GM13977 (cell line): ENCODE results near the gene ADAMTS17.

Experiments used
- DNase-seq: peaks from one replicate; pipeline ENCODE4 v3.0.0; 2012; ENCODE audit warnings: low spot score
- in situ Hi-C: fragments of 300-500 bp; cut with MboI; formaldehyde crosslinking; loops from one replicate; pipeline ENCODE4 v1.12.0; 2022; ENCODE audit warnings: low sequenced_read_pairs, low pct_unique_long_range_greater_than_20kb, mixed read lengths, inconsistent platforms; ENCODE audit not compliant: unreplicated experiment
- TF ChIP-seq, protein P1 (sequence below): IDR thresholded peaks from 2 replicates; pipeline ENCODE4 v1.5.1; 2012; ENCODE audit warnings: mild to moderate bottlenecking, control low read depth; ENCODE audit not compliant: insufficient read depth; ENCODE audit errors: extremely low read depth, missing control alignments

Gene ADAMTS17

GRCh38 chr15:100036015-100036414 lies 305.8 kb downstream of the ADAMTS17 start:
- in situ Hi-C loops, result no loop called here
- TF ChIP-seq, protein P1, sequence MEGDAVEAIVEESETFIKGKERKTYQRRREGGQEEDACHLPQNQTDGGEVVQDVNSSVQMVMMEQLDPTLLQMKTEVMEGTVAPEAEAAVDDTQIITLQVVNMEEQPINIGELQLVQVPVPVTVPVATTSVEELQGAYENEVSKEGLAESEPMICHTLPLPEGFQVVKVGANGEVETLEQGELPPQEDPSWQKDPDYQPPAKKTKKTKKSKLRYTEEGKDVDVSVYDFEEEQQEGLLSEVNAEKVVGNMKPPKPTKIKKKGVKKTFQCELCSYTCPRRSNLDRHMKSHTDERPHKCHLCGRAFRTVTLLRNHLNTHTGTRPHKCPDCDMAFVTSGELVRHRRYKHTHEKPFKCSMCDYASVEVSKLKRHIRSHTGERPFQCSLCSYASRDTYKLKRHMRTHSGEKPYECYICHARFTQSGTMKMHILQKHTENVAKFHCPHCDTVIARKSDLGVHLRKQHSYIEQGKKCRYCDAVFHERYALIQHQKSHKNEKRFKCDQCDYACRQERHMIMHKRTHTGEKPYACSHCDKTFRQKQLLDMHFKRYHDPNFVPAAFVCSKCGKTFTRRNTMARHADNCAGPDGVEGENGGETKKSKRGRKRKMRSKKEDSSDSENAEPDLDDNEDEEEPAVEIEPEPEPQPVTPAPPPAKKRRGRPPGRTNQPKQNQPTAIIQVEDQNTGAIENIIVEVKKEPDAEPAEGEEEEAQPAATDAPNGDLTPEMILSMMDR, result no peak
- DNase-seq, result no peak

- TF ChIP-seq, protein P1, result no peak
- in situ Hi-C loops, result no loop called here
- no peak for DNase-seq
Measured at GRCh38 chr15:100034191-100034590, 307.6 kb downstream of the ADAMTS17 start.

GRCh38 chr15:100033140-100033857 lies 308.5 kb downstream of the ADAMTS17 start:
- TF ChIP-seq, protein P1, result no peak
- no peak for DNase-seq
- in situ Hi-C loops, result no loop called here

DNA sequence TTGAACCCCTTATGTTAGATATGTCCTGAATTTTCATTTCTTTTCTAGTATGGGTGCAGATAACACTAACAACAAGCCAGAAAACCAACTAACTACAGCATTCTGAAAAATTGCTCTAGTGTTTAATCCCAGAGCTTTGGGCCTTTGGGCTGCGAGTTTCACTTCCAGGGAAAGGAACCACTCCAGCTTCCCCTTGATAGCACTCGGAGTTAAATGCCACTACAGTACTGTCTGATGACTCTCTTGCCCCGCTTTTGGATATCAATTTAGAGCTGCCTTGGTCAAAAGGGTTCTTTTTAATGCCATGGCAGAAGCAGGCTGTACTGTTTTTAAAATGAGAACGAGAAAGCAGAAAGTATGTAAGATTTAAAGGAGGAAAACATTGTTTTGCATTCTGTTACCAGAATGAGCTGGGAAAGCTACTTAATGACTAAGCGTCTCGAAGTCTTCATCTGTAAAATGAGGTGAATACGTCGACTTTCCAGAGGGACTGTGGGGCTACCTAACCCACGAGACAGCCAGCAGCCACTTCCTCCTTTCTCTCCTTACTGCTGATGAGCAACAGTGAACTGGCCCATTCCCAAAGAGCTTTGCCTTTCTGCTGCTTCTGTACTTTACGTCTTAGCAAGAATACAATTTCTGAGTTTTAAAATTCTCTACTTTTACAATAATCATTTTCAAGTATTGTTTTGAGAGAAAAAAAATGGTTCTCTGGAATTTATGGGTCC lies 309.3 kb downstream of the ADAMTS17 start:
- in situ Hi-C loops, result no loop called here
- TF ChIP-seq, protein P1, result no peak

DNA sequence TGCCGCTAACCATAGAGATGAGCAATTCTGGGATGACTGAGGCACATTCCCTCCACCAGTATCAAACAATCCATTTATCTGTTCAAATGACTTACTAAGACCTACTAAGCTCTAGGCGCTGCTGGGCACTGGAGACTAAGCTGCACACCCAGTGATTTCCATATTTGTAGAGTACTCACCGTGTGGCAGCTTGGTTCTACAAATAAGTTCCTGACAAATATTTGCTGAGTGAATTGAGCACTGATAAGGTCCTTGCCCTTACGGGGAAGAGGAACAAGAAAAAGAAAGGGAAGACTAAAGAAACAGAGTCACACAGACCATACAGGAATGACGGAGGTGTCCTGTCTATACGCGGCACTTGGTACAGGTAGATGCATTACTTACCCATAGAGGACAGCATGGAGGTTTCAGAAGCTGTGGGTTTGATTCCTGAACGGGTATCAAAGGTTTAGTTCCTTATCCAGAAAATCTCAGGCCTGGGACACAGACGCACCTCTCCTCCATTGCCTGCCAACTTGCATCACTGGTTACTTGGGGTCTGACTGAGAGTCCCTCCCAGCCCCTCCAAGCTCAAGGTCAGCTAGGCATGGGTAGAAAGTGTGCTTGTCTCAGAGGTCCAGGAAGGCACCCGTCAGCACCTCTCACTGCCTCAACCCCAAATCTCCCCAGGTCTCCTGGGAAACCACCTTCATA lies 310.0 kb downstream of the ADAMTS17 start:
- in situ Hi-C loops, result no loop called here
- TF ChIP-seq, protein P1, result no peak
- DNase-seq, result no peak

More for the DNA sequence above, 309.3 kb downstream of the ADAMTS17 start:
- DNase-seq, result no peak

DNA sequence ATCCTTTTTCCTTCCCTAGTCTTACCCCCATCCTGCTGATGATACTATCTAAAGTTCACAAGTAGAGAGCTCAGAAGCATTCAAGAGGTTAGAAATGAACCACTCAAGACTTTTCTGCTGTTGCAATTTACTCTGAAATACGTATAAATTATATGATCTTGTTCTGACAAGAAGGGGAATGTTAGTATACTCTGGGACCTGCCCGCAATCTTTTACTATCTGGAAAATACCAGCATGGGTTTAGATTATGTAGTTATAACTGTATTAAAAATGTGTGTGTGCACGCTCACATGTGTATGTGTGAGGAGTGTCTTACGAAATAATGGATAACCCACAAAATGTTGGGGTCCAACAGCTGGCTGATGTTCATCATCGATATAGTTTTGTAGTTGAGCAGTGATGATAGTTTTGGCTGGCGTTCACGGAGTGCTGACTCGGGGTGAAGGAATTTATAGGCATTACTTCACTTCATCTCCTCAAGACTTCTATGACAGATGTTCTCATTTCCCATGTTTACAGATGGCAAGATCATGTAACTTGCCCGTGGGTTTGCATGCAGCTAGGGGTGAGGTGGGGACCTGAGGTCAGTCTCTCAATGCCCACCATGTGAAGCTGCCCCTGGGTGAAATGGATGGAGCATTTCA lies 311.1 kb downstream of the ADAMTS17 start:
- TF ChIP-seq, protein P1, result no peak
- no peak for DNase-seq
- in situ Hi-C loops, result no loop called here
